Breast epithelium (tissue), 3 donors: ENCODE measurements around the gene UBE2H.

ENCODE experiments used
- POLR2A ChIP-seq: fragments of 450-650 bp; IDR thresholded peaks from one replicate; pipeline ENCODE4 v1.6.1; 2016; ENCODE audit warnings: antibody characterized with exemption, mild to moderate bottlenecking, moderate library complexity
- TF ChIP-seq, protein P1 (sequence below), 3 donors: fragments of 450-650 bp; IDR thresholded peaks; one replicate each; pipeline ENCODE4 v1.5.1; 2016 to 2017; ENCODE audit warnings: antibody characterized with exemption in 3 of 3, mild to moderate bottlenecking in 3 of 3, moderate library complexity in 3 of 3

DNA sequence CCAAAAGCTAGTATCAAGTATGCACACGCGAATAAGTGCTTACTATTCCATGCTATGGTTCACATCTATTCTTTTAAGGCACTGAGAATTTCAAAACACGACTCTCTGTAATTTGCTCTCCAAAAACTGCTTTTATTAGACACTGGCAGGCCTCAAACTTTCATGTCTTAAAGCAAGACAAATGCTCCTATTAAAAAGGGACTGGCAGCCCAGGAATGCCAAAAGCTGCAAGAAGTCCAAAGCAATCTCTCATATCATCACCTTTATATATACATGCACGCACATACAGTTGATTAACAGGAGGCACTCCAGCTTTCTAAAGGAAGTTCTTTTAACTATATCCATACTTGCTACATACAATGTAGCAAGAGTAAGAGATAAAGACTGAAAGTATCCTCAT lies 34.8 kb downstream of the UBE2H start:
- TF ChIP-seq, protein P1, sequence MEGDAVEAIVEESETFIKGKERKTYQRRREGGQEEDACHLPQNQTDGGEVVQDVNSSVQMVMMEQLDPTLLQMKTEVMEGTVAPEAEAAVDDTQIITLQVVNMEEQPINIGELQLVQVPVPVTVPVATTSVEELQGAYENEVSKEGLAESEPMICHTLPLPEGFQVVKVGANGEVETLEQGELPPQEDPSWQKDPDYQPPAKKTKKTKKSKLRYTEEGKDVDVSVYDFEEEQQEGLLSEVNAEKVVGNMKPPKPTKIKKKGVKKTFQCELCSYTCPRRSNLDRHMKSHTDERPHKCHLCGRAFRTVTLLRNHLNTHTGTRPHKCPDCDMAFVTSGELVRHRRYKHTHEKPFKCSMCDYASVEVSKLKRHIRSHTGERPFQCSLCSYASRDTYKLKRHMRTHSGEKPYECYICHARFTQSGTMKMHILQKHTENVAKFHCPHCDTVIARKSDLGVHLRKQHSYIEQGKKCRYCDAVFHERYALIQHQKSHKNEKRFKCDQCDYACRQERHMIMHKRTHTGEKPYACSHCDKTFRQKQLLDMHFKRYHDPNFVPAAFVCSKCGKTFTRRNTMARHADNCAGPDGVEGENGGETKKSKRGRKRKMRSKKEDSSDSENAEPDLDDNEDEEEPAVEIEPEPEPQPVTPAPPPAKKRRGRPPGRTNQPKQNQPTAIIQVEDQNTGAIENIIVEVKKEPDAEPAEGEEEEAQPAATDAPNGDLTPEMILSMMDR (IDR thresholded peaks at IDR 0.05) = no peak
- no peak for TF ChIP-seq POLR2A
